D721Med (cell line): ENCODE results near the gene KDELR3.

Experiments used
- DNase-seq: peaks from one replicate; pipeline ENCODE4 v3.0.0; 2011; ENCODE audit warnings: low spot score; ENCODE audit not compliant: insufficient read length
- FAIRE-seq: peaks from 2 replicates; lab custom pipeline; 2011; peaks lifted over from hg19 to GRCh38; lab: Jason Lieb, UNC
- CTCF ChIP-seq: IDR thresholded peaks from 2 replicates; pipeline ENCODE4 v1.5.1; 2012; ENCODE audit warnings: mild to moderate bottlenecking, control low read depth; ENCODE audit not compliant: insufficient read depth; ENCODE audit errors: missing control alignments

Gene KDELR3

GRCh38 chr22:38453066-38453672 is 14.7 kb upstream of the KDELR3 start:
- no peak for DNase-seq
- no peak for FAIRE-seq
- no peak for TF ChIP-seq CTCF

DNA sequence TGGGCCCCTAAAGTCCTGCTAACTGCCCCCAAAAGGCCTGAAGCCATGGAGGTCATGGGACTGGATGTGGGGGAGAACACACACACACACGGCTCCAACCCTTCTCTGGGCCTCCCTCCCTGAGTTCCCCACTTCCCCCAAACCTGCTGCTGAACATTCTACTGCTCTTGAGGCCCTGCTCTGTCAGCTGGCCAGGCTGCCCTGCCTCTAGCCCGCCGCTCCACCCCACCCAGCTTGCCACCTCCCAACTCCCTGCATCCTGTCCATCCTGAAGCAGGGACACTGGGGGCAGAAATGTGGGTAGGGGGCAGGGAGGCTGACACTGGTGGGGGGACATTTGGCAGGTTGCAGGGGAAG is 13.9 kb upstream of the KDELR3 start:
- no peak for TF ChIP-seq CTCF

DNA sequence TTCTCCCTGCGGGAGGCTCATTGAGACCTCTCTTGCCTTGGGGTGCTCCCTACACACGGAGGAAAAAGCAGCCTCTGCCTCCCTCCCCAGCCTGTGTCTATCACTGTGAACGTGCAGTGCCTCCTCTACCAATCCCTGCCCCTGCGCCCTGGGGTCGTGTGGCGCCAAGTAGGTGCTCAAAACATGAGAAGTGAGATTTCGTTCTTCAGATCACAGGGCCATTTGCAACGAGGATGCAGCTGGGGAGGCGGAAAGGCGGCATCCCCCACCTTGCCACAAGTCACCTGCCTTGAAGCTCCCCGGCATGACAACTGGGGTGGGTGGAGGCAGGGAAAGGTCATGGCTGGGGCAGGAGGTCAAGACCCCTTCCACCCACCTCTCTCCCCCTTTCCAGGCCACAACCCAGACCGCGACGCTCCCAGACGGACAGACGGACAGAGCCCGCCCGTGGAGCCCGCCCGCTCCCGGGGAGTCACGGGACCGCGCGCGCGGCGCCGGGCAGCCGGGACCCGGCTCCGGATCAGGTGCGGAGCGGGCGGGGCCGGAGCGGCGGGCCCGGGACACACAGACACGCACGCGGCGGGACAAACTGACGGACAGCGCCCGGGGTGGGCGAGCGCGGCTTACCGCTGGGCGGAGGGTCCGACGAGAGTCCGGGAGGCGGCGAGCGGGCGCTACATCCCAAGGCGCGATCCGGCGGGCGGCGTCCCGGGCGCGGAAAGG is 13.4 kb upstream of the KDELR3 start:
- DNase-seq (no peak), FAIRE-seq (no peak)
- no peak for TF ChIP-seq CTCF

More for the DNA sequence above, 13.9 kb upstream of the KDELR3 start:
- no peak for FAIRE-seq
- DNase-seq = no peak

GRCh38 chr22:38455076-38455529 is 12.8 kb upstream of the KDELR3 start, which contains the start of gene KCNJ4:
Gene KCNJ4, minus strand, starts transcription at chr22:38455199. Its CDS starts 27,067 bp downstream, at chr22:38428132.
- TF ChIP-seq CTCF = no peak
- FAIRE-seq = no peak
- no peak for DNase-seq

DNA sequence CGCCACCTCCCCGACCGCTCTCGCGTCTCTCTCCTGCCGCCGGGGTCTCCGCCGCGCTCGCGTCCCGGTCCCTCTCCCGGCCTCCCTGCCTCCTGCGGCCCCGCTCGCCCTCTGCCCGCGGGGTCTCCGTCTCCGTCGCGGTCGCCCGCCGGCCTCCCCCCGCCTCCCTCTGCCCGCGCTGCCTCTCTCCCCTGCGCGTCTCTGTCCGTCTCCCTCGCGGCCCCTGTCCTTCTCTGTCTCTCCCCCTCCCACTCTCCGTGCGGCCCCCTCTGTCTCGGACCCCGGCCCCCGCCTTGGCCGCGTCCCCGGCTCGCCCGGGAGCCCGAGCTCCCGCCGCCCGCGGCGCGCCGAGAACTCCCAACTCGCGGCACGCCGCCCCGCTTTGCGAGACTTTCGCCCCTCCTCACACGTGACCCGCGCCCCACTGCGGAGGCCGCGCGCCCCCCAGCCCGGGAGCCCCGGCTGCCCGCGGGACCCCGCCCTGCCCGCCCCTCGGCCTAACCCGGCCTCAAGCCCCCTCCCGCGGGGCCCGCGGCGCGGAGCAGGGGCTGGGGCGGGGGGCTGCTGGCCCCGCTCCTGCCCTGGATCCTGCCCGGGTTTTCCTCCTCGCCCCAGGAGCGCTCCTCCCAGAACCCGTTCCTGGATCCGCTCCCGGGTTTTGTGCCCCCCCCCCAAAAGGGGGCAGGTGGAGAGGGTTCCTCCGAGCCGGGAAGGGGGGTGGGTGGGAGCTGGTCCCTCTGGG is 12.2 kb upstream of the KDELR3 start:
- FAIRE-seq (no peak), DNase-seq (no peak)
- no peak for TF ChIP-seq CTCF

- no peak for TF ChIP-seq CTCF
- DNase-seq (no peak), FAIRE-seq (no peak)
Observed at GRCh38 chr22:38456272-38456835, 11.5 kb upstream of the KDELR3 start.
